Measurements from ENCODE around the gene PDE4D. TPM values are rescaled to one million over a fixed set of nuclear protein-coding genes. Genes with fewer than 3 reads are reported as not detected.

The PDE4D gene
- total RNA-seq, 5 donors from 2014 or later (not counting 1 experiment from before 2014, with no cell fraction given): 45.1 to 136 (median 64.9) TPM

DNA sequence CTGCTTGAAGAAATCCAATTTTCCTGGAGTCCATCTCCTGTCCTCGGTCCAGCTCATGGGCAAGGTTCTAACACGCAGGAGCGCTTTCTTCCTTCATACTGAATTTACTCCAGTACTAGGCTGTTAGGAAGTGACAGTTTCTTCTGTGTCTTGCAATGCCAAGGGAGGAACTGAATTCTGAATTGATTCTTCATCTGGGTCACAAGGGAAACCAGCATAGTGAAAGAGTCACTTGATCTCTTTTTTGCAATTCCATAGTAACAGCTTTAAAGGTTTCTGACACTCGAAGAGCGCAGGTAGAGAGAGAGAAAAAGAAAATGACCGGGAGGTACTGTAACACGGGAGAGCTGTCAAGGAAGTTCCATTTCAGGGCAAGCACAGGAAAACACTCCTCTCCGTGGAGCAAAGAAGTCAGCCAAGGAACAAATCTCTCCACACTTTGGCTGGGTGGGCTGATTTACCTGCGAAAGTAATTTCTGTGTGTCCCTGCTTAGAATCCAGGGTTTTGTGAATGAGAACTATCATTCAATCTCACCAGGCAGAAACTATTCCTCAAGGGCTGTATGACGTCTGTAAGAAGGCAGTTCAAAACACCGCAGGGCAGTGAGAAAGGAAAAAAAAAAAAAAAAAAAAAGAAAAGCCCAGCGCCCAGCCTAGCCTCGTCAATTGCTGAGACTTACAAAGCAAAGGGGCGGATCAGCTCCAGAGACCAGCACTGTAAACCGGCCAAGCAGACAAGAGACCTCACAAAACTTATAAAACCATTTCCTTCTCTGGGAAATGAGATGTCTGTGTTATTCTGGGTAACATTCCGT, 617.8 kb downstream of the PDE4D start:
- peak overlapping the region in 1 of 2 donors; percentile 66 for H3K4me3 ChIP-seq (ENCODE audit: control insufficient read depth in 1 of 2, extremely low read depth in 1 of 2, low read length in 1 of 2)
- no peaks in the 10 kb centered on the region for H3K9me3 ChIP-seq
- Mint-ChIP-seq H3K4me3 (peak overlapping the region; percentile 52 to 55 (median 52)), H3K36me3 (no peaks in the 10 kb centered on the region), H3K4me1 (peaks cover 10 to 13% (median 12%) of the 10 kb centered on the region in 3 donors), H3K27me3 (peaks cover 18 to 27% of the 10 kb centered on the region in 2 donors), H3K9me3 (no peaks in the 10 kb centered on the region), H3K27ac (no peak overlapping the region)
- CTCF ChIA-PET: no interaction called here
- H3K4me1 ChIP-seq (ENCODE audit: control insufficient read depth in 1 of 2, extremely low read depth in 1 of 2, insufficient read depth in 2 of 2, low read length in 2 of 2): peaks cover 0 to 2% of the 10 kb centered on the region in 2 experiments
- H3K27ac ChIP-seq (ENCODE audit: low read length): no peak overlapping the region
- ATAC-seq (replicated peaks in 1 of 4) (no peak), DNase-seq (no peak)
- peaks cover 0 to 2% of the 10 kb centered on the region in 2 experiments for H3K27me3 ChIP-seq (replicated peaks in 1 of 2; ENCODE audit: control insufficient read depth in 2 of 2, extremely low read depth in 1 of 2, insufficient read depth in 2 of 2, low read length in 1 of 2)
- H3K36me3 ChIP-seq (ENCODE audit: control insufficient read depth in 2 of 2, extremely low read depth in 1 of 2, insufficient read depth in 1 of 2, low read length in 1 of 2): no peaks in the 10 kb centered on the region
- POLR2A ChIA-PET: no interaction called here
- 7% methylated on average over 2 of the region's 16 CpGs for WGBS (ENCODE audit: insufficient coverage)

DNA sequence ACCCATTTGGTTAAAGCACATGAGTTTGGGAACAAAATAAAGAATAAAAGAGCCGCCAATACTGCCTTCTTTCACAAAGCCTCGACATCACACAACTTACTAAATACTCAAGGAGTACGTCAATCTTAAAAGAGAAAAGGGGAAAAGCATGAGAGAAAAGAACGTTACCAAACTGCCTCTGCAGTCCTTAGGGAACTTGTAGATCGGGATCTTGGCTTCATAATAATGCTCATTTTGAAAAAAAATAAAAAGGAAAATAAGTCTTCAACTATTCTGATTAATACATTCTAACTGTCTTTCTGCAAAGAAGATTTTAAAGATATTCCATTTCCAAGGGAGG, 618.4 kb downstream of the PDE4D start:
- H3K4me3 ChIP-seq (ENCODE audit: control insufficient read depth in 1 of 2, extremely low read depth in 1 of 2, low read length in 1 of 2): no peak overlapping the region
- H3K4me1 ChIP-seq (ENCODE audit: control insufficient read depth in 1 of 2, extremely low read depth in 1 of 2, insufficient read depth in 2 of 2, low read length in 2 of 2): peaks cover 0 to 2% of the 10 kb centered on the region in 2 experiments
- no peaks in the 10 kb centered on the region for H3K9me3 Mint-ChIP-seq
- peak overlapping the region in 2 of 3 donors; percentile 52 to 55 for H3K4me3 Mint-ChIP-seq
- no CpG with 5 or more reads among the region's 5 CpGs for WGBS (ENCODE audit: insufficient coverage)
- no peak overlapping the region for H3K27ac ChIP-seq (ENCODE audit: low read length)
- H3K9me3 ChIP-seq: no peaks in the 10 kb centered on the region
- ChIA-PET POLR2A (no interaction called here), CTCF (no interaction called here)
- peaks cover 10 to 13% (median 12%) of the 10 kb centered on the region in 3 donors for H3K4me1 Mint-ChIP-seq
- peaks cover 0 to 2% of the 10 kb centered on the region in 2 experiments for H3K27me3 ChIP-seq (replicated peaks in 1 of 2; ENCODE audit: control insufficient read depth in 2 of 2, extremely low read depth in 1 of 2, insufficient read depth in 2 of 2, low read length in 1 of 2)
- no peaks in the 10 kb centered on the region for H3K36me3 ChIP-seq (ENCODE audit: control insufficient read depth in 2 of 2, extremely low read depth in 1 of 2, insufficient read depth in 1 of 2, low read length in 1 of 2)
- no peaks in the 10 kb centered on the region for H3K36me3 Mint-ChIP-seq
- no peak for DNase-seq
- peak overlapping the region in 1 of 2 donors; percentile 28 for H3K27ac Mint-ChIP-seq
- peaks cover 18 to 27% of the 10 kb centered on the region in 2 donors for H3K27me3 Mint-ChIP-seq
- ATAC-seq (replicated peaks in 1 of 4): no peak

DNA sequence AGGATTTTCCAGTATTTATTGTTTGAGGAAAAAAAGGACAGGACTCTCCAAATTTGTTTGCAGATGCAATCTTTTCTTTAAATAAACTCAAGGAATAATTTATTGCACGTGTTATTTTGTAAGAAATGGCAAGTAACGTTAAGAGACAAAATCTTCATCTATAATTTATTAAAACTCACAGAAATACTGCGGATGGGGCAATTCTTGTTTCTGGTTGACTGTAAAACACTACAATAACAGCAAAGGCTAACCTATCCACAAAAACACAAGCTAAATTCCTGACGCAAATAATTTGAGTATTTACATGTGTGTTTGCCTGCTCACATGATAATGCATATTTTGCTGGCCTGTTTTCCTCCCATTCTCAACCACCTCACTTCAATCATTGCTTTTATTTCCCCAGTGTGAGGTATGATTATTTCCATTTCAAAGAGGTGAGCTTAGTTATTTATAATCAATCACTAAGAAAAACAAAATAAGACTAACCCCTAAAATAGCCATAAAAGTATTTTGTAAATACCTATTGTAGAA, 619.4 kb downstream of the PDE4D start:
- peaks cover 0 to 2% of the 10 kb centered on the region in 2 experiments for H3K4me1 ChIP-seq (ENCODE audit: control insufficient read depth in 1 of 2, extremely low read depth in 1 of 2, insufficient read depth in 2 of 2, low read length in 2 of 2)
- H3K9me3 Mint-ChIP-seq: no peaks in the 10 kb centered on the region
- no peaks in the 10 kb centered on the region for H3K9me3 ChIP-seq
- no peak for ATAC-seq (replicated peaks in 1 of 4)
- H3K4me3 Mint-ChIP-seq: no peak overlapping the region
- peaks cover 16 to 23% of the 10 kb centered on the region in 2 donors for H3K27me3 Mint-ChIP-seq
- POLR2A ChIA-PET: no interaction called here
- H3K27ac ChIP-seq (ENCODE audit: low read length): no peak overlapping the region
- peaks cover 10 to 13% (median 12%) of the 10 kb centered on the region in 3 donors for H3K4me1 Mint-ChIP-seq
- no peaks in the 10 kb centered on the region for H3K36me3 Mint-ChIP-seq
- H3K27me3 ChIP-seq (replicated peaks in 1 of 2; ENCODE audit: control insufficient read depth in 2 of 2, extremely low read depth in 1 of 2, insufficient read depth in 2 of 2, low read length in 1 of 2): peaks cover 0 to 2% of the 10 kb centered on the region in 2 experiments
- no peak overlapping the region for H3K4me3 ChIP-seq (ENCODE audit: control insufficient read depth in 1 of 2, extremely low read depth in 1 of 2, low read length in 1 of 2)
- CTCF ChIA-PET: no interaction called here
- no peak for DNase-seq
- 100% methylated on average over 1 of the region's 4 CpGs for WGBS (ENCODE audit: insufficient coverage)
- H3K36me3 ChIP-seq (ENCODE audit: control insufficient read depth in 2 of 2, extremely low read depth in 1 of 2, insufficient read depth in 1 of 2, low read length in 1 of 2): no peaks in the 10 kb centered on the region
- H3K27ac Mint-ChIP-seq: no peak overlapping the region

DNA sequence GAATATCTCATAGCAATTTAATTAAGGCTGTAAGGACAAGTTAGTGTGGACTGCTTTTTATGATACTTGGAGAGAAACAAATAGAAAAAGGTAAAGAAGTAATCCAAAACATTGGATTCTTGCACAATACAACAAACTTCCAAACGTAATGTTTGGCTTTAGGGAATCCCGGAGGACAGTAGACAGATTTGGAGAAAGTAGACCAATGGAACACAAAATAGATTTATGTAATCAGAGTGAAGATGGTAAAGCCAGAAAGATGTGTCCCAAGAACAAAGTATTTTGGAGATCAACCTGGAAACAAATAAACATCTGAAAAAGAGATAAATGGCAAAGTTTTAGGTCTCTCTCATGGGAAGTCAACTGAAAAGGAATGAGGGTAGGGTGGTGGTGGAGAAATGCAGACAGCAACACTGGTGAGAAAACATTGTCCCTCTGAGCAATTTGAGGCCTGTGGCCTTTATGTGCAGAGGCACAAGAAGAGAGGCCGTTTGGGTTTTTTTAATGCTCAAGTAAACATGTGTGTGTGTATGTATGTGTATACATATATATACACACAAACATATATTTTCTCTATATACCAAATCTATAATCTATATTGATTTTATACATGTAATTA, 620.6 kb downstream of the PDE4D start:
- H3K36me3 Mint-ChIP-seq: no peaks in the 10 kb centered on the region
- peaks cover 0 to 2% of the 10 kb centered on the region in 2 experiments for H3K27me3 ChIP-seq (replicated peaks in 1 of 2; ENCODE audit: control insufficient read depth in 2 of 2, extremely low read depth in 1 of 2, insufficient read depth in 2 of 2, low read length in 1 of 2)
- H3K9me3 ChIP-seq: no peaks in the 10 kb centered on the region
- H3K36me3 ChIP-seq (ENCODE audit: control insufficient read depth in 2 of 2, extremely low read depth in 1 of 2, insufficient read depth in 1 of 2, low read length in 1 of 2): no peaks in the 10 kb centered on the region
- WGBS (ENCODE audit: insufficient coverage): no CpG with 5 or more reads among the region's 3 CpGs
- no peak overlapping the region for H3K4me3 Mint-ChIP-seq
- POLR2A ChIA-PET: no interaction called here
- H3K4me1 ChIP-seq (ENCODE audit: control insufficient read depth in 1 of 2, extremely low read depth in 1 of 2, insufficient read depth in 2 of 2, low read length in 2 of 2): peaks cover 0 to 2% of the 10 kb centered on the region in 2 experiments
- DNase-seq: no peak
- no peak overlapping the region for H3K4me3 ChIP-seq (ENCODE audit: control insufficient read depth in 1 of 2, extremely low read depth in 1 of 2, low read length in 1 of 2)
- H3K27ac ChIP-seq (ENCODE audit: low read length): no peak overlapping the region
- H3K27ac Mint-ChIP-seq: no peak overlapping the region
- no peak for ATAC-seq (replicated peaks in 1 of 4)
- no peaks in the 10 kb centered on the region for H3K9me3 Mint-ChIP-seq
- CTCF ChIA-PET: no interaction called here
- peaks cover 10 to 13% (median 12%) of the 10 kb centered on the region in 3 donors for H3K4me1 Mint-ChIP-seq
- peaks cover 11 to 21% of the 10 kb centered on the region in 2 donors for H3K27me3 Mint-ChIP-seq

DNA sequence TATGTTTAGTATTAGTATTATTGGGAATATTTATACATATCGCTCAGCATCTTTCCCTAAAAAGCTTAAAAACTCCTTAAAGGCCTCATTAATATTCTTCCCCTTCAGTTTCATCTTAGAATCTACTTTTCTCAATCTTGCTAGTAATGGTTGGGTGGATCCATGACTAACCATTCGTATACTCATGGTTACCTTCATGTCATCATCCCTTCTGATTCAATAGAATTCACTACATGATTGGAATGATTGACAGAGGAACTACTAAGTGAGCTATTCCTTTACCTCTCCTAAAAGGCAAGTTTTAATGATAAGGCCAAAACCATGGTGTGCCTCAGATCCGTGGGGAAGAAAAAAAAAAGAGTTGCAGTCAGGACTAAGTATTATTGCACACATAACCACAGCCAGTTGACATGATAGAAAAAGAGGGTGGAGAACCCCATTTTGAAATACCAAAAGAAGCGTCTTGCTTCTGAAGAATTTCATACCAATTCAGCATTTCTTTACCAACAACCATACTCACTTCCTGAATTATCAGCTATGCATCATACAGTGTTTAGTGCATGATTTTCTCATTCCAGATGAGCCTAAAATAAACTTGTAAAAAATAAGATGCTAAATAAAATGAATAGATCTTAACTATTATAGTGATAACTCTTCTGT, 624.6 kb downstream of the PDE4D start:
- Histone ChIP-seq H3K36me3 (ENCODE audit: control insufficient read depth in 2 of 2, extremely low read depth in 1 of 2, insufficient read depth in 1 of 2, low read length in 1 of 2) (no peaks in the 10 kb centered on the region), H3K4me3 (ENCODE audit: control insufficient read depth in 1 of 2, extremely low read depth in 1 of 2, low read length in 1 of 2) (no peak overlapping the region), H3K27ac (ENCODE audit: low read length) (no peak overlapping the region), H3K9me3 (no peaks in the 10 kb centered on the region), H3K27me3 (replicated peaks in 1 of 2; ENCODE audit: control insufficient read depth in 2 of 2, extremely low read depth in 1 of 2, insufficient read depth in 2 of 2, low read length in 1 of 2) (no peaks in the 10 kb centered on the region), H3K4me1 (ENCODE audit: control insufficient read depth in 1 of 2, extremely low read depth in 1 of 2, insufficient read depth in 2 of 2, low read length in 2 of 2) (no peaks in the 10 kb centered on the region)
- ATAC-seq (replicated peaks in 1 of 4) (no peak), DNase-seq (no peak)
- Mint-ChIP-seq H3K27ac (no peak overlapping the region), H3K4me1 (no peaks in the 10 kb centered on the region), H3K27me3 (peaks cover 0 to 5% of the 10 kb centered on the region in 2 donors), H3K4me3 (no peak overlapping the region), H3K9me3 (no peaks in the 10 kb centered on the region), H3K36me3 (no peaks in the 10 kb centered on the region)
- WGBS (ENCODE audit: insufficient coverage): no CpG with 5 or more reads among the region's 4 CpGs
- CTCF ChIA-PET: no interaction called here
- POLR2A ChIA-PET: no interaction called here

DNA sequence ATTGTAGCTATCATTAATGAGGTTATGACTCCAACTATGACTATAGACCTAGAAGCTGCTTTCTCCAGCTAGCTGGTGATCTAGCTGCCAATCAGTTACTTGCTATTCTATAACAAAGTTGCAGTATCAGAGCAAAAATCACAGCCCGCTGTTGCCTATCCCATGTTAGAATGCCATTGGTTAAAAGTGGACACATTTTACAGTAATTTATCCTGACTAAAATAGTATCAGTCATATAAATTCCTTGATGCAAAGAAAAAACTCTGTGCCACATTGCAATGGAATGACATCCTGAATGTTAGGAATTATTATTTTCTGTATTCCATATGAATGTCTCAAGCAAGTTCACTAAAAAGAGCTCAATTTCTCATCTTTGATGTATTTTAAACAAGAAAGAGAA, 626.5 kb downstream of the PDE4D start:
- ChIA-PET CTCF (no interaction called here), POLR2A (no interaction called here)
- no peaks in the 10 kb centered on the region for H3K36me3 Mint-ChIP-seq
- no peaks in the 10 kb centered on the region for H3K9me3 Mint-ChIP-seq
- ATAC-seq (replicated peaks in 1 of 4) (no peak), DNase-seq (no peak)
- no peak overlapping the region for H3K27ac ChIP-seq (ENCODE audit: low read length)
- no peaks in the 10 kb centered on the region for H3K36me3 ChIP-seq (ENCODE audit: control insufficient read depth in 2 of 2, extremely low read depth in 1 of 2, insufficient read depth in 1 of 2, low read length in 1 of 2)
- no peak overlapping the region for H3K4me3 Mint-ChIP-seq
- no peak overlapping the region for H3K4me3 ChIP-seq (ENCODE audit: control insufficient read depth in 1 of 2, extremely low read depth in 1 of 2, low read length in 1 of 2)
- WGBS (ENCODE audit: insufficient coverage): no CpG with 5 or more reads among the region's 1 CpG
- H3K27ac Mint-ChIP-seq: no peak overlapping the region
- H3K9me3 ChIP-seq: no peaks in the 10 kb centered on the region
- no peaks in the 10 kb centered on the region for H3K4me1 Mint-ChIP-seq
- H3K27me3 Mint-ChIP-seq: no peaks in the 10 kb centered on the region
- no peaks in the 10 kb centered on the region for H3K27me3 ChIP-seq (replicated peaks in 1 of 2; ENCODE audit: control insufficient read depth in 2 of 2, extremely low read depth in 1 of 2, insufficient read depth in 2 of 2, low read length in 1 of 2)
- H3K4me1 ChIP-seq (ENCODE audit: control insufficient read depth in 1 of 2, extremely low read depth in 1 of 2, insufficient read depth in 2 of 2, low read length in 2 of 2): no peaks in the 10 kb centered on the region
